Stimulated activated CD8-positive, alpha-beta memory T cell treated with anti-CD3 and anti-CD28 coated beads, Interleukin-4, amount 100 ng/mL, for 4 hours (primary cell): Measurements from ENCODE around the gene HORMAD1.
"Not testable (repeated sequence)": the region's sequence is repeated elsewhere in the genome, so short reads cannot be mapped to it uniquely, and the experiment has no call there.

Experiments
- DNase-seq, 2 donors: peaks; one replicate each; pipeline ENCODE4 v3.0.0-alpha.2; 2020; ENCODE audit warnings: low read depth in 2 of 2, low spot score in 1 of 2

Gene HORMAD1

DNA sequence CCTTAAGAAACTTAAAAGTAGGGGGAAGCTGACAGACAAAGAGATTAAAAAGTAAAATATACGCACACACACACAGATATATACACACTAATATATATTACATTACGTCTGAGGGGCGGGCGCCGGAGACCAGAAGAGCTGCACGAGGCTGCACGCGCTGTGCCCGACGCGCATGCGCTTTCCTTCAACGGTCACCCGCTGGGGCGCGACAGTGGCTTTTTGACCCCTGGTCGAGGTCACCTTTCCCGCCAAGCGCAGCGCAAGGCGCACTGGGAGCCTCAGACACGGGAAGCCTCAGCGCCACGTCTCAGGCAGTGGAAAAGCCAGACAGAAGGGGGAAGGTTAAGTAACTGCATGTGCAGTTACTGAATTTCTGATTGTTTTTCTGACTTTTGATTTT, at the start of gene HORMAD1:
Gene HORMAD1 (minus strand): TSS at position 193 of the 400 bp plus-strand sequence. CDS start 1,390 bp downstream, outside the sequence.
- no peak for DNase-seq

DNA sequence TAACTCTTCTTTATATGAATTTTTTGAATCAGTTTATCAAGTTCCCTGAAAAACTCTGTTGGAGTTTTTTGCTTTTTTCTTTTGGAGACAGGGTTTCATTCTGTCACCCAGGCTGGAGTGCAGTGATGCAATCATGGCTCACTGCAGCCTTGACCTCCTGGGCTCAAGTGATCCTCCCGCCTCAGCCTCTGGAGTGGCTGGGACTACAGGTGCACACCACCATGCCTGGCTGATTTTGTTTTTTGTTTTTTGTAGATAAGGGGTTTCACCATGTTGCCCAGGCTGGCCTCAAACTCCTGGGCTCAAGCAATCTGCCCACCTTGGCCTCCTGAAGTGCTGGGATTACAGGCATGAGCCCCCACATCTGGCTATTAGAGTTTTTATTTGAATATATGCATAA, 47.0 kb upstream of the HORMAD1 start:
- DNase-seq = not testable (repeated sequence)

DNA sequence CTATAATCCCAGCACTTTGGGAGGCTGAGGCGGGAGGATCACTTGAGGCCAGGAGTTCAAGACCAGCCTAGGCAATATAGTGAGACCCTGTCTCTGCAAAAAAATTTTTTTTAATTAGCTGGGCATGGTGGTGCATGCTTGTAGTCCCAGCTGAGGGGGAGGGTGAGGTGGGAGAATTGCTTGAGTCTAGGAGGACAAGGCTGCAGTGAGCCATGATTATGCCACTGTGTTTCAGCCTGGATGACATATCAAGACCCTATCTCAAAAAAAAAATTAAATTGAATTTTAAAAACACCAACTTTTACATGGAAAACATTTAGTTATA, 45.2 kb upstream of the HORMAD1 start:
- DNase-seq = not testable (repeated sequence)

DNA sequence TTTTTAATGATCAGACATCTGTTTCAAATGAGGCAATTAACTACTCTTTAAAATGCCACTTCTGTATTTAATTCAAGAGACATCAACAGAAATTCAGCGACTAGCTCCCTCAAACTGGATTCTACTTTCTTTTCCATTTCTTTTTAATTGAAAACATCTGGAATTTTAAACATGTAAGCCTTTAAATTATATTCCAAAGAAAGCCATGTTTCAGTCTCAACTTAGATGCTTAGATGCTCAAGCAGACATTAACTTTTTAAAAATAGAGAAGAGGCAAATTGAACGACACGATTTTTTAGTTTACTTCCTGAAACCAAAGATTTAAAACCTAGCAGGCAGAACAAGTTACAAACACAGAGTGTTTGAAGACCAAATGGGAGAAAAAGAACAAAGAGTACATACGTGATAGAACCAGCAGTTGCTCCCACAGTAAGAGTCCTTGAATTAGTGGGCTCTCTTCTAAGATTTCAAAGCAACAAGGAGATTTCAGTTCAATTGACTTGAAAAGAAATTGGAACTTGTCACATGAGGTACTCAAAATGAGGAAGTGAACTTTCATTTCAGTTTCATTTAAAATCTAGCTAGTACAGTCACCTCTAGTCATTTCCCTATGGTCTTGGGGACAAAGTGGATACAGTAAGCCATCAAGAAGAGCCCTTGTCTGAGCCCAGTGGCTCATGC, 44.7 kb upstream of the HORMAD1 start, which contains the start of gene CTSS:
Gene CTSS (minus strand): TSS at position 483 of the 681 bp plus-strand sequence. CDS start 1,015 bp downstream, outside the sequence.
- DNase-seq = no peak

GRCh38 chr1:150764617-150765101, 44.0 kb upstream of the HORMAD1 start:
- no peak for DNase-seq

DNA sequence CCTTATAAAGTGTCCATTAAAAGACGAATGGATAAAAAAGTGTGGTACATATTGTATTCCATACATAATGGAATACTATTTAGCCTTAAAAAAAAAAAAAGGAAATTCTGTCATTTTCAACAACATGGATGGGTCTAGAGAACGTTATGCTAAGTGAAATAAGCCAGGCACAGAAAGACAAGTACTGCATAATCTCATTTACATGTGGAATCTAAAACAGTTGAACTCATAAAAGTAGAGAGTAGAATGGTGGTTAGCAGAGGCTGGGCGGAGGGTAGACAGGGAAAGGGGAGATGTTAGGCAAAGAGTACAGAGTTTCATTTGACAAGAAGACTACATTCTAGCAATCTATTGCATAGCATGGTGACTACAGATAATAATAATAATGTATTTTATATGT, 42.3 kb upstream of the HORMAD1 start:
- DNase-seq = no peak

- DNase-seq = no peak
These were observed 41.9 kb upstream of the HORMAD1 start for GRCh38 chr1:150762552-150762951.

DNA sequence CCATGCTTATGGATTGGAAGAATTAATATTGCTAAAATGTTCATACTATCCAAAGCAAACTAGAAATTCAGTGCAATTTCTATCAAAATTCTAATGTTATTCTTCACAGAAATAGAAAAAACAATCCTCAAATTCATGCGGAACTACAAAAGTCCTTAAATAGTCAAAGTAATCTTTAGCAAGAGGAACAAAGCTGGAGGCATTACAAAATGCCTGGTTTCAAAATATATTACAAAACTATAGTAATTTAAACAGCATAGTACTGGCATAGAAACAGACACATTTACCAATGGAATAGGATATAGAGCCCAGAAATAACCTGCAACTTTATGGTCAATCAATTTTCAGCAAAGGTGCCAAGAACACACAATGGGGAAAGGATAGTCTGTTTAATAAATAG, 41.1 kb upstream of the HORMAD1 start:
- no peak for DNase-seq

DNA sequence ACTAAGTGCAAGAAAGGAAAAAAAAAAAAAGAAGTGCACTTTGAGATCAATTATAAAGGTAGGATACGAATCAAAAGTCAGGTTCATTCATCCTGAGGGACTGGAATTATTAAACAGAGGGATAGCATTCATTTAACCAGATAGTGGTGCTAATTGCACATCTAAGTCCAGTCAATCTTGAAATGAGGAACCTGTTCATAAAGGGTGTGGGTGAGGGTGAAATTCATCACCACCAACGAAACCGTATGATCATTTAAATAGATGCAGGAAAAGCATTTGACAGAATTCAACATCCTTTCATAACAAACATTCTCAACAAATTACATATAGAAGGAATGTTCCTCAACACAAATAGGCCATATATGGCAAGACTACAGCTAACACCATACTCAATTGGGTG, 39.3 kb upstream of the HORMAD1 start:
- no peak for DNase-seq

DNA sequence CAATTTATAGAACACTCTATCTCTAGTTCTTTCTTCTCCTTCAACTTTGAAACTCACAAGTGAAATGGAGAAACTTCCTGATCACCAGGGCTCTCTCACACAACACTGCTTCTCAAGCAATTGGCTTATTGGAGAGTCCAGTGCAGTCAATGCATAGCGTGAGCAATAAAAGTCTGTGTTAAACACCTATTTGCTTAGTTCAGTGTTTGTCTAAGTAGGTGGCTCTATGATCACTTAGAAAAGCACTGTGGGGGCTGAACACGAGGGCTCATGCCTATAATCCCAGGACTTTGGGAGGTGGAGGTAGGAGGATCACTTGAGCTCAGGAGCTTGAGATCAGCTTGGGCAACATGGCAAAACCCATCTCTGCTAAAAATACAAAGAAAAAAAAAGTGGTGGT, 32.7 kb upstream of the HORMAD1 start:
- DNase-seq = no peak

DNA sequence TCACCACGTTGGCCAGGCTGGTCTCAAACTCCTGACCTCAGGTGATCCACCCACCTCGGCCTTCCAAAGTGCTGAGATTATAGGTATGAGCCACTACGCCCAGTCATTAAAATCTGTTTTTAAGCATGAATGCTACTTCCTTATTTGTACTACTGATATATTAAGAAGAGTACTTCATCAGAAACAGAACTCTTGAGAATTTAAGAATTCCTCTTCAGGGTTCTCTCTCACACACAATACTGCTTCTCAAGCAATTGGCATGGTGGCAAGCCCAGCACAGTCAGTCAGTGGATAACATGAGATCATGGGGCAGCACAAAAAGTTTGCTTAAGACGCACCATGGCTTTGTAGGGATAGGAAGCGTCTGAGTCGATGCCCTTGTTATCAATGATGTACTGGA, 30.7 kb upstream of the HORMAD1 start:
- DNase-seq = no peak

DNA sequence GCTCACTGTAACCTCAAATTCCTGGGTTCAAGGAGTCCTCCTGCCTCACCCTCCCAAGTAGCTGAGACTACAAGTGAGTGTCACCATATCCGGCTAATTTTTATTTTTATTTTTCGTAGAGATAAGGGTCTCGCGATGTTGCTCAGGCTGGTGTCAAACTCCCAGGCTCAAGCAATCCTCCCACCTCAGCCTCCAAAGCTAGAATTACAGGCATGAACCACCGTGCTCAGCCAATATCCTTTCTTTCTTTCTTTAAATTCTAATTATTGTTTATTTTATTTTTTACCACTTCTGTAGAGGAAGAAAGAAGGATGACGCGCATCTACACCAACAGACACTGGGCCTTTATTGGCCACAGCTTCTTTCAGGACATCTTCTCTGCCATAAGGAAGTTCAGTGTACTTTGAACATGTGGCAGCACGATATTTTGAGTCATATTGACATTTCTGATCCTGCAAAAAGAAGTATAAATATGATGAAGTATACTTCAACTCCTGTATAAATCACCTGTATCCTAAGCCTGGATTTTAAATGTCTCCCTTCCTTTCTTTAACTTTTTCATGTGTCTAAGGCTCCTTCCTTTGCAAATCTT, 29.1 kb upstream of the HORMAD1 start:
- no peak for DNase-seq

DNA sequence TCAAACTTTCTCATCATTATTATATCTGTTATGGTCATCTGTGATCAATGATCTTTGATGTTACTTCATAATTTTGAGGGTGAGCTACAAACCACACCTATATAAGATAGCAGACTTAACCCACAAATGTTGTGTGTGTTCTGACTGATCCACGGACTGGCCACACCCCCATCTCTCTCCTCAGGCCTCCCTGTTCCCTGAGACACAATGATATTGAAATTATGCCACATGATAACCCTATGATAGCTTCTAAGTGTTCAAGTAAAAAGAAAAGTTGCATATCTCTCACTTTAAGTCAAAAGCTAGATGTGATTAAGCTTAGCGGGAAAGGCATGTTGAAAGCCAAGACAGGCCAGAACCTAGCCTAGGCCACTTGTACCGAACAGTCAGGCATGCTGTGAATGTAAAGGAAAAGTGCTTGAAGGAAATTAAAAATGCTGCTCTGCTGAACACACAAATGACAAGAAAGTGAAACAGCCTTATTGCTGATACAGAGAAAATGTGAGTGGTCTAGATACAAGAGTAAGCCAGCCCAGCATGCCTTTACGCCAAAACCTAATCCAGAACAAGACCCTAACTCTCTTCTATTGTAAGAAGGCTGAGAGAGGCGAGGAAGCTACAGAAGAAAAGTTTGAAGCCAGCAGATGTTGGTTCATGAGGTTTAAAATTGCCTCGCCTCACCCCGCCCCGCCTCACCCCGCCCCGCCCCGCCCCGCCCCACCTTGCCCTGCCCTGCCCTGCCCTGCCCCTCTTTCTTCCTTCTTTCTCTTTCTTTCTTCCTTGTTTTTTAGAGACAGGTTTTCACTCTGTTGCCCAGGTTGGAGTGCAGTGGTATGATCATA, 28.4 kb upstream of the HORMAD1 start:
- DNase-seq = no peak

DNA sequence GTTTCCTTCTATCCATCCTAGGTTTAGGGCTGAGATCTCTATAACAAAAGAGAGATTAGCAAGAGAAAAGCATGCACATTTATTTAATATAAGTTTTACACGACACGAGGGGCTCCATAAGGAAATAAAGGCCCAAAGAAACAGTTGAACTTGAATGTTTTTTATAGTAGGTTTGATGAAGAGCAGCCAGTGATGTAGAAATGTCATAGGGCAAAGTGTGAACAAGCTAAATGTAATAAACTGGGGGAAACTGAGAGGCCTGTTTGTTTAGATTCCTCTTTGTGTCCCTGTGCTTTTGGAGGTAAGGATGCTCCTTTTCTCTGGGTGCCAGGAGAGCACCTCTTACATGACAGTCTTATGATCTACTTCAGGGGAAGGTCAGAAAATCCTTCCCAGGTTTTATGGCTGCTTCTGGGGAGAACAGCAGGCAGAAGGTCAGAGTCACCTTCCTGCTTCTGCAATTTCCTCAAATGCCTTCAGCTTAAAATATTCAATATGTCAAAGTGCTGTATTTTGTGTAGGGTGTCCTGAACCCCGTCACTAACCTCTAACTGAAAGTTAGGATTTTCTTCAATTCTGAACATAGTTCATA, 9.5 kb upstream of the HORMAD1 start:
- DNase-seq = no peak

GRCh38 chr1:150724336-150724735, 3.6 kb upstream of the HORMAD1 start:
- no peak for DNase-seq

DNA sequence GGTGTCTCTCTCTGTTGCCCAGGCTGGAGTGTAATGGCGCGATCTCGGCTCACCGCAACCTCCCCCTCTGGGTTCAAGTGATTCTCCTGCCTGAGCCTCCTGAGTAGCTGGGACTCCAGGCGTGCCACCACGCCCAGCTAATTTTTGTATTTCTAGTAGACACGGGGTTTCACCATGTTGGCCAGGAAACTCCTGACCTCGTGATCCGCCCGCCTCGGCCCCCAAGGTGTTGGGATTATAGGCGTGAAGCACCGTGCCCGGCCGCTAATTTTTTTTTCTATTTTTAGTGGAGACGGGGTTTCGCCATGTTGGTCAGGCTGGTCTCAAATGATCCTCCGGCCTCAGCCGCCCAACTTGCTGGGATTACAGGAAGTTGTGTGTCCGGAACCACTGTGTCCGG, 597 bp downstream of the HORMAD1 start:
- DNase-seq = no peak

- DNase-seq = no peak
These were observed 2.3 kb downstream of the HORMAD1 start for GRCh38 chr1:150718225-150718891.

- not testable (repeated sequence) for DNase-seq
These were observed 11.7 kb downstream of the HORMAD1 start for GRCh38 chr1:150709031-150709430.

GRCh38 chr1:150708595-150708994, 12.1 kb downstream of the HORMAD1 start:
- DNase-seq = no peak

GRCh38 chr1:150706091-150706490, 14.6 kb downstream of the HORMAD1 start:
- no peak for DNase-seq

DNA sequence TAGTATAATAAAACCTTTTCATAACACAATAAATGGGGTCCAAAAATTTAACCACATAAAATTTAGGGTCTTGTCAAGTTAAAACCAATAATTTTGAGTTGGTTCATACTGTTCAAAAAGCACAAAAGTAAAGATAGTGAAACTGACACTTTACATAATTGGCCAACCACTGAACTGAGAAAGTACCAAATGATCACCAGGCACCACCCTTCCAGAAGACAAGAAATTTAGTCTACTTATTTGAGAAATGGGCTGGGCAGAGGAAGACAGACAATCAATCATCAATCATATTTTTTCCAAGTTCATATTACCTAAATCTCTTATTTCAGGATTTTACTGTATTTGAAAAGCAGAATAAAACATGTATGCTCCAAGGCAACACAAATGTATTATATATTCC, 17.3 kb downstream of the HORMAD1 start:
- DNase-seq = no peak
